ENCODE results near the gene RNF44.

- TF ChIP-seq CTCF (IDR thresholded peaks at IDR 0.05) = no peak
- TF ChIP-seq POLR2A (IDR thresholded peaks at IDR 0.05) = no peak
Measured at GRCh38 chr5:176538230-176538988, 1.2 kb upstream of the RNF44 start.
